HEK293 (cell line): ENCODE data around the gene CRYZ.

Experiments used
- CTCF ChIA-PET: fragments of 350-600 bp; formaldehyde crosslinking; extraction: SDS; loops from one replicate; lab custom pipeline; 2021; ENCODE audit warnings: antibody characterized with exemption; lab: Yijun Ruan, JAX
- POLR2A ChIA-PET: fragments of 300-600 bp; formaldehyde crosslinking; extraction: SDS; loops from one replicate; lab custom pipeline; 2020; ENCODE audit warnings: antibody characterized with exemption, inconsistent platforms; lab: Yijun Ruan, JAX
- H3K27ac ChIP-seq: fragments of 200-500 bp; sonication (Bioruptor generic); 2 replicates; pipeline ENCODE4 v1.5.1; 2014; ENCODE audit warnings: low read depth, low read length, control low read depth, inconsistent platforms; ENCODE audit errors: extremely low read depth
- H3K36me3 ChIP-seq, 2 experiments: fragments of 200-500 bp in 1 of 2; sonication (Bioruptor generic) in 1 of 2; 1 replicate in 1 of 2; 2 replicates in 1 of 2; pipeline ENCODE4 v1.5.1; 2014 to 2017; ENCODE audit warnings: inconsistent platforms in 2 of 2, low read length in 2 of 2; ENCODE audit not compliant: control insufficient read depth in 2 of 2, insufficient read depth in 1 of 2
- H3K4me1 ChIP-seq: fragments of 200-500 bp; sonication (Bioruptor generic); 2 replicates; pipeline ENCODE4 v1.5.1; 2014; ENCODE audit warnings: mild to moderate bottlenecking, low read length, inconsistent platforms; ENCODE audit not compliant: control insufficient read depth, insufficient read depth
- H3K4me3 ChIP-seq: 2 replicates; pipeline ENCODE4 v1.5.1; 2011; ENCODE audit warnings: low read depth, mild to moderate bottlenecking, control low read depth, low read length, moderate library complexity
- H3K9me3 ChIP-seq: fragments of 200-500 bp; sonication (Bioruptor generic); 2 replicates; pipeline ENCODE4 v1.5.1; 2014; ENCODE audit warnings: low read depth, low read length, inconsistent platforms; ENCODE audit not compliant: control insufficient read depth, insufficient read depth
- SP7 ChIP-seq: fragments of 450-650 bp; formaldehyde crosslinking; IDR thresholded peaks from 2 replicates; pipeline ENCODE4 v1.5.1; 2016; ENCODE audit warnings: missing biosample characterization, missing genetic modification characterization
- ZNF10 ChIP-seq: fragments of 450-650 bp; formaldehyde crosslinking; IDR thresholded peaks from 2 replicates; pipeline ENCODE4 v1.5.1; 2017; ENCODE audit warnings: missing biosample characterization, missing genetic modification characterization
- ZNF114 ChIP-seq: fragments of 450-650 bp; formaldehyde crosslinking; IDR thresholded peaks from 2 replicates; pipeline ENCODE4 v1.5.0; 2017; ENCODE audit warnings: missing biosample characterization, missing genetic modification characterization
- ZNF140 ChIP-seq: fragments of 450-650 bp; formaldehyde crosslinking; IDR thresholded peaks from 2 replicates; pipeline ENCODE4 v1.5.1; 2016; ENCODE audit warnings: missing biosample characterization, missing genetic modification characterization
- ZNF16 ChIP-seq: fragments of 450-650 bp; formaldehyde crosslinking; IDR thresholded peaks from 2 replicates; pipeline ENCODE4 v1.5.1; 2016; ENCODE audit warnings: low read depth, missing biosample characterization, missing genetic modification characterization
- ZNF341 ChIP-seq: fragments of 450-650 bp; formaldehyde crosslinking; IDR thresholded peaks from 2 replicates; pipeline ENCODE4; 2016; ENCODE audit warnings: low read depth, missing biosample characterization, missing genetic modification characterization
- ZNF350 ChIP-seq: fragments of 450-650 bp; formaldehyde crosslinking; IDR thresholded peaks from 2 replicates; pipeline ENCODE4 v1.5.0; 2017; ENCODE audit warnings: missing biosample characterization, mild to moderate bottlenecking, missing genetic modification characterization
- ZNF416 ChIP-seq: fragments of 450-650 bp; formaldehyde crosslinking; IDR thresholded peaks from 2 replicates; pipeline ENCODE4 v1.5.1; 2016; ENCODE audit warnings: missing biosample characterization, missing genetic modification characterization
- ZNF423 ChIP-seq: fragments of 450-650 bp; formaldehyde crosslinking; IDR thresholded peaks from 2 replicates; pipeline ENCODE4 v1.5.1; 2016; ENCODE audit warnings: missing biosample characterization, missing genetic modification characterization
- ZNF510 ChIP-seq: fragments of 450-650 bp; formaldehyde crosslinking; IDR thresholded peaks from 2 replicates; pipeline ENCODE4 v1.5.1; 2018; ENCODE audit warnings: mild to moderate bottlenecking, missing genetic modification characterization, missing biosample characterization; ENCODE audit not compliant: insufficient replicate concordance
- ZNF549 ChIP-seq: fragments of 450-650 bp; IDR thresholded peaks from 2 replicates; pipeline ENCODE4 v1.5.1; 2018; ENCODE audit warnings: missing biosample characterization, missing genetic modification characterization, mild to moderate bottlenecking, inconsistent platforms, moderate library complexity
- ZNF560 ChIP-seq: fragments of 450-650 bp; formaldehyde crosslinking; IDR thresholded peaks from 2 replicates; pipeline ENCODE4 v1.5.1; 2017; ENCODE audit warnings: missing biosample characterization, missing genetic modification characterization, borderline replicate concordance
- ZNF600 ChIP-seq: fragments of 450-650 bp; formaldehyde crosslinking; IDR thresholded peaks from 2 replicates; pipeline ENCODE4 v1.5.1; 2016; ENCODE audit warnings: missing biosample characterization, missing genetic modification characterization
- ZNF654 ChIP-seq: fragments of 450-650 bp; formaldehyde crosslinking; IDR thresholded peaks from 2 replicates; pipeline ENCODE4 v1.5.1; 2016; ENCODE audit warnings: low read depth, missing biosample characterization, missing genetic modification characterization
- ZNF660 ChIP-seq: fragments of 450-650 bp; IDR thresholded peaks from 2 replicates; pipeline ENCODE4 v1.5.1; 2018; ENCODE audit warnings: missing biosample characterization, mild to moderate bottlenecking, missing genetic modification characterization
- ZNF830 ChIP-seq: fragments of 450-650 bp; IDR thresholded peaks from 2 replicates; pipeline ENCODE4 v1.5.0; 2018; ENCODE audit warnings: missing biosample characterization, missing genetic modification characterization, low read depth, mild to moderate bottlenecking, moderate library complexity
- TF ChIP-seq, protein P1 (sequence below): fragments of 450-650 bp; formaldehyde crosslinking; IDR thresholded peaks from 2 replicates; pipeline ENCODE4 v1.5.1; 2017; ENCODE audit warnings: missing biosample characterization, missing genetic modification characterization
- TF ChIP-seq, protein P2 (sequence below): fragments of 450-650 bp; formaldehyde crosslinking; IDR thresholded peaks from 2 replicates; pipeline ENCODE4 v1.5.1; 2016; ENCODE audit warnings: missing biosample characterization, missing genetic modification characterization, borderline replicate concordance
- TF ChIP-seq, protein P3 (sequence below): fragments of 450-650 bp; formaldehyde crosslinking; IDR thresholded peaks from 2 replicates; pipeline ENCODE4 v1.5.1; 2016; ENCODE audit warnings: missing biosample characterization, missing genetic modification characterization
- TF ChIP-seq, protein P4 (sequence below): fragments of 450-650 bp; formaldehyde crosslinking; IDR thresholded peaks from 2 replicates; pipeline ENCODE4 v1.5.1; 2016; ENCODE audit warnings: missing biosample characterization, missing genetic modification characterization

CRYZ gene

DNA sequence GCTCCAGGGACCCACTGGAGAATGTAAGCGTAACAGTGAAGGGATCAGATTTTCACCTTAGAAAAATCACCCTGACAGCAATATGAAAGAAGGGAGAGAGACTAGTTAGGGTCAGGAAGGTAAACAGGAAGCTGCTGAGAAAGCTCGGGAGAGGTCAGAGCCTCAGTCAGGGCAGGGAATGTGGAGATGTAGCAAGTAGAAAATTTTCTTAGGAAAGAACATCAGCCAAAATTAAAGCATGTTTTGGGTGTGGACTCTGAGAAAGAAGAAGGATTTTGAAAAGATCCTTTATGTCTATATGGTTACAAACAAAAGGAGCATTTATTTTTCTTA lies 42.5 kb downstream of the CRYZ start:
- Histone ChIP-seq H3K36me3 (no peaks in the 10 kb centered on the region), H3K9me3 (no peaks in the 10 kb centered on the region), H3K4me1 (no peaks in the 10 kb centered on the region), H3K27ac (no peak overlapping the region), H3K4me3 (no peak overlapping the region)
- ChIA-PET POLR2A (no interaction called here), CTCF (interaction anchor here (0.6 to 3.9 kb wide), 14 partner anchors 10 to 851 kb away, joined by 3 to 32 read pairs (median 4); partner anchors contain the start of genes CRYZ and TYW3)
- TF ChIP-seq ZNF560: no peak
- TF ChIP-seq, protein P1, sequence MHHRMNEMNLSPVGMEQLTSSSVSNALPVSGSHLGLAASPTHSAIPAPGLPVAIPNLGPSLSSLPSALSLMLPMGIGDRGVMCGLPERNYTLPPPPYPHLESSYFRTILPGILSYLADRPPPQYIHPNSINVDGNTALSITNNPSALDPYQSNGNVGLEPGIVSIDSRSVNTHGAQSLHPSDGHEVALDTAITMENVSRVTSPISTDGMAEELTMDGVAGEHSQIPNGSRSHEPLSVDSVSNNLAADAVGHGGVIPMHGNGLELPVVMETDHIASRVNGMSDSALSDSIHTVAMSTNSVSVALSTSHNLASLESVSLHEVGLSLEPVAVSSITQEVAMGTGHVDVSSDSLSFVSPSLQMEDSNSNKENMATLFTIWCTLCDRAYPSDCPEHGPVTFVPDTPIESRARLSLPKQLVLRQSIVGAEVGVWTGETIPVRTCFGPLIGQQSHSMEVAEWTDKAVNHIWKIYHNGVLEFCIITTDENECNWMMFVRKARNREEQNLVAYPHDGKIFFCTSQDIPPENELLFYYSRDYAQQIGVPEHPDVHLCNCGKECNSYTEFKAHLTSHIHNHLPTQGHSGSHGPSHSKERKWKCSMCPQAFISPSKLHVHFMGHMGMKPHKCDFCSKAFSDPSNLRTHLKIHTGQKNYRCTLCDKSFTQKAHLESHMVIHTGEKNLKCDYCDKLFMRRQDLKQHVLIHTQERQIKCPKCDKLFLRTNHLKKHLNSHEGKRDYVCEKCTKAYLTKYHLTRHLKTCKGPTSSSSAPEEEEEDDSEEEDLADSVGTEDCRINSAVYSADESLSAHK (tag by site-specific recombination): no peak
- TF ChIP-seq ZNF549: no peak
- TF ChIP-seq ZNF600 (tag by site-specific recombination): no peak
- TF ChIP-seq ZNF510: no peak
- TF ChIP-seq, protein P2, sequence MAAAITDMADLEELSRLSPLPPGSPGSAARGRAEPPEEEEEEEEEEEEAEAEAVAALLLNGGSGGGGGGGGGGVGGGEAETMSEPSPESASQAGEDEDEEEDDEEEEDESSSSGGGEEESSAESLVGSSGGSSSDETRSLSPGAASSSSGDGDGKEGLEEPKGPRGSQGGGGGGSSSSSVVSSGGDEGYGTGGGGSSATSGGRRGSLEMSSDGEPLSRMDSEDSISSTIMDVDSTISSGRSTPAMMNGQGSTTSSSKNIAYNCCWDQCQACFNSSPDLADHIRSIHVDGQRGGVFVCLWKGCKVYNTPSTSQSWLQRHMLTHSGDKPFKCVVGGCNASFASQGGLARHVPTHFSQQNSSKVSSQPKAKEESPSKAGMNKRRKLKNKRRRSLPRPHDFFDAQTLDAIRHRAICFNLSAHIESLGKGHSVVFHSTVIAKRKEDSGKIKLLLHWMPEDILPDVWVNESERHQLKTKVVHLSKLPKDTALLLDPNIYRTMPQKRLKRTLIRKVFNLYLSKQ: no peak
- TF ChIP-seq ZNF16 (tag by site-specific recombination): no peak
- no peak for TF ChIP-seq ZNF416 (tag by site-specific recombination)
- no peak for TF ChIP-seq ZNF350
- TF ChIP-seq ZNF830: no peak
- TF ChIP-seq ZNF423 (tag by site-specific recombination): no peak
- TF ChIP-seq ZNF140 (tag by site-specific recombination): no peak
- TF ChIP-seq ZNF10 (tag by site-specific recombination): no peak
- TF ChIP-seq, protein P3, sequence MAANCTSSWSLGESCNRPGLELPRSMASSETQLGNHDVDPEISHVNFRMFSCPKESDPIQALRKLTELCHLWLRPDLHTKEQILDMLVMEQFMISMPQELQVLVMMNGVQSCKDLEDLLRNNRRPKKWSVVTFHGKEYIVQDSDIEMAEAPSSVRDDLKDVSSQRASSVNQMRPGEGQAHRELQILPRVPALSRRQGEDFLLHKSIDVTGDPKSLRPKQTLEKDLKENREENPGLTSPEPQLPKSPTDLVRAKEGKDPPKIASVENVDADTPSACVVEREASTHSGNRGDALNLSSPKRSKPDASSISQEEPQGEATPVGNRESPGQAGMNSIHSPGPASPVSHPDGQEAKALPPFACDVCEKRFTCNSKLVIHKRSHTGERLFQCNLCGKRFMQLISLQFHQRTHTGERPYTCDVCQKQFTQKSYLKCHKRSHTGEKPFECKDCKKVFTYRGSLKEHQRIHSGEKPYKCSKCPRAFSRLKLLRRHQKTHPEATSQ (tag by site-specific recombination): no peak

DNA sequence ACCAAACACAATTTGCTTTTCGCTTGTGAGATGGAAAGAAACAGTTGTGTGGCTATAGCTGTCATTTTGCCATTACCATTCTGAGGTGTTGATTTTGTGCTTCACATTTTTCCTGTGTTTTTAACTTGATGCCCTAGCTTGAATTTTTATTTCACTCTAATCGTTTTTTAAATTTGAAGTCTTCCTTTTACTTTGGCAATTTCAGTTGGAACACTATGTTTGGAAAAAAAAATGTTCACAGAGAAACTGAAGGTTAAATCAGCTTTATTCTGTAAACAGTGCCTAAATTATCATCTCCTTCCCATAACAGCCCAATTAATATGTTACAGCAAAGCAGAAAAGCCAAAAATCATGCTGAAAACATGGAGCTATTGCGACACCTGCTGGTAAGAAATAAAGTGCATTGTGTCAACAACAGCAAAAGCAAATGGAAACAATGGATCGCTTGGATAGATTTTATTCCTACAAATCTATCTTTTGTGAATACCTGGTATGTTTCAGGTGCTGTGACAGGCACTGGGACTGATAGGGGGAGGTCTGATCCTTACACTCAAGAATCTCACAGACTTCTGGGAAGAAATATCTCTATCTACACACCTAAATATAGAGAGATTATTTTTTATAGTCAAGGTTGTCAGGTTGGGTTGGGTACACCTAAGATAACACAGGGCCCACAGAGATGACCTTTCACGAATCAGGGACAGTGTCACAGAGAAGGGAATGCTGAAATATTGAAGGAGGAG lies 43.1 kb downstream of the CRYZ start:
- CTCF ChIA-PET: interaction anchor here (0.6 to 3.9 kb wide), 28 partner anchors 10 to 1349 kb away, joined by 3 to 32 read pairs (median 4); partner anchors contain the start of genes CRYZ and TYW3
- POLR2A ChIA-PET: no interaction called here

More for the DNA sequence above, 43.1 kb downstream of the CRYZ start:
- no peaks in the 10 kb centered on the region for H3K9me3 ChIP-seq
- H3K27ac ChIP-seq: no peak overlapping the region
- no peaks in the 10 kb centered on the region for H3K4me1 ChIP-seq
- no peaks in the 10 kb centered on the region for H3K36me3 ChIP-seq
- TF ChIP-seq ZNF660 (tag by site-specific recombination) (peak; percentile 48; the same call in 1 of the 2 replicates), ZNF341 (tag by site-specific recombination) (no peak), ZNF114 (no peak), ZNF654 (peak; percentile 89), SP7 (tag by site-specific recombination) (no peak)
- TF ChIP-seq, protein P4, sequence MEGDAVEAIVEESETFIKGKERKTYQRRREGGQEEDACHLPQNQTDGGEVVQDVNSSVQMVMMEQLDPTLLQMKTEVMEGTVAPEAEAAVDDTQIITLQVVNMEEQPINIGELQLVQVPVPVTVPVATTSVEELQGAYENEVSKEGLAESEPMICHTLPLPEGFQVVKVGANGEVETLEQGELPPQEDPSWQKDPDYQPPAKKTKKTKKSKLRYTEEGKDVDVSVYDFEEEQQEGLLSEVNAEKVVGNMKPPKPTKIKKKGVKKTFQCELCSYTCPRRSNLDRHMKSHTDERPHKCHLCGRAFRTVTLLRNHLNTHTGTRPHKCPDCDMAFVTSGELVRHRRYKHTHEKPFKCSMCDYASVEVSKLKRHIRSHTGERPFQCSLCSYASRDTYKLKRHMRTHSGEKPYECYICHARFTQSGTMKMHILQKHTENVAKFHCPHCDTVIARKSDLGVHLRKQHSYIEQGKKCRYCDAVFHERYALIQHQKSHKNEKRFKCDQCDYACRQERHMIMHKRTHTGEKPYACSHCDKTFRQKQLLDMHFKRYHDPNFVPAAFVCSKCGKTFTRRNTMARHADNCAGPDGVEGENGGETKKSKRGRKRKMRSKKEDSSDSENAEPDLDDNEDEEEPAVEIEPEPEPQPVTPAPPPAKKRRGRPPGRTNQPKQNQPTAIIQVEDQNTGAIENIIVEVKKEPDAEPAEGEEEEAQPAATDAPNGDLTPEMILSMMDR: 0 out of 2 replicates have a peak, but pooled peaks have one; percentile 51
- TF ChIP-seq, all 188 proteins: peak for 3
- H3K4me3 ChIP-seq: no peak overlapping the region
